Activated naive CD8-positive, alpha-beta T cell treated with anti-CD3 and anti-CD28 coated beads, Interleukin-2, amount 50 U/mL, for 24 hours (primary cell): ENCODE results near the gene OR52N2.

Experiments
- ATAC-seq: fragments of 150-1000 bp; cut with Tn5 transposase; one replicate; pipeline ENCODE4 v1.10.0; 2021
- DNase-seq: peaks from one replicate; pipeline ENCODE4 v3.0.0; 2021
- H3K27ac Mint-ChIP-seq: one replicate; pipeline ENCODE4 v1.8.0; 2021; ENCODE audit warnings: mild to moderate bottlenecking, mixed read lengths
- H3K27me3 Mint-ChIP-seq: one replicate; pipeline ENCODE4 v1.8.0; 2021; ENCODE audit warnings: mixed read lengths
- H3K36me3 Mint-ChIP-seq: one replicate; pipeline ENCODE4 v1.8.0; 2021; ENCODE audit warnings: low read depth, mixed read lengths
- H3K4me1 Mint-ChIP-seq: one replicate; pipeline ENCODE4 v1.8.0; 2021; ENCODE audit warnings: mixed read lengths
- H3K4me3 Mint-ChIP-seq: one replicate; pipeline ENCODE4 v1.8.0; 2021; ENCODE audit warnings: mild to moderate bottlenecking, moderate library complexity, mixed read lengths
- H3K9me3 Mint-ChIP-seq: one replicate; pipeline ENCODE4 v1.8.0; 2021; ENCODE audit warnings: mixed read lengths

OR52N2 gene

GRCh38 chr11:5808500-5809121, at the start of gene OR52N2:
Gene OR52N2 (plus strand): TSS chr11:5808924. CDS start chr11:5820336, 11,412 bp downstream.
- DNase-seq = peak; percentile 76
- Mint-ChIP-seq H3K27ac (no peak within 1 kb of the TSS), H3K36me3 (no peaks in the 10 kb centered on the region)

DNA sequence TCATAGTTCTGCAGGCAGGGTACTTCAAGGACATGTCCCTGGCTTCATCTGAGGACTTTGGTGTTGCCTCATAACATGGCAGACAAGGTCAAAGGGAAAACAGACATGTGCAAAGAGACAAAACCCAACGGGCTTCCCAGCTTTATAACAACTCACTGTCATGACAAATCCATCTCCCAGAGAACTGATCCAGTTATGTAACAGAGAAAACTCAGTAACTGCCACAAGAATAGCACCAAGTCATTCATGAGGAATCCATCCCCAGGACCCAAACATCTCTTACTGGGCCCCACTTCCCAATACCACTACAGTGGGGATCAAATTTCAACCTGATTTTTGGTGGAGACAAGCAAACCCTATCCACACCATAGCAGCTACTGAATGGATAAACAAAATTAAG, 41.7 kb upstream of the OR52N2 start:
- Mint-ChIP-seq H3K9me3 (no peaks in the 10 kb centered on the region), H3K27me3 (no peaks in the 10 kb centered on the region), H3K4me1 (no peaks in the 10 kb centered on the region), H3K36me3 (no peaks in the 10 kb centered on the region), H3K27ac (no peak overlapping the region), H3K4me3 (no peak overlapping the region)
- DNase-seq (no peak), ATAC-seq (no peak)

More at GRCh38 chr11:5808500-5809121, at the start of gene OR52N2:
- ATAC-seq = peak; percentile 92
- peak within 1 kb of the TSS; percentile 84 for H3K4me3 Mint-ChIP-seq
- H3K27me3 Mint-ChIP-seq = peaks cover 17% of the 10 kb centered on the region
- peaks cover 7% of the 10 kb centered on the region for H3K4me1 Mint-ChIP-seq
- H3K9me3 Mint-ChIP-seq = peaks cover 8% of the 10 kb centered on the region

GRCh38 chr11:5783255-5783654, 25.5 kb upstream of the OR52N2 start, which contains the start of gene OR52N5:
Gene OR52N5 (minus strand): TSS chr11:5783355. CDS start chr11:5778634, 4,721 bp downstream.
- ATAC-seq (no peak), DNase-seq (no peak)
- H3K4me1 Mint-ChIP-seq = no peaks in the 10 kb centered on the region
- H3K27me3 Mint-ChIP-seq = peaks cover under 1% of the 10 kb centered on the region
- no peak within 1 kb of the TSS for H3K4me3 Mint-ChIP-seq
- no peaks in the 10 kb centered on the region for H3K36me3 Mint-ChIP-seq
- H3K9me3 Mint-ChIP-seq = no peaks in the 10 kb centered on the region
- H3K27ac Mint-ChIP-seq = no peak within 1 kb of the TSS

GRCh38 chr11:5791165-5791564, 17.6 kb upstream of the OR52N2 start, which contains the start of gene OR52N1:
Gene OR52N1 (minus strand): TSS chr11:5791265. CDS start chr11:5788816, 2,449 bp downstream.
- DNase-seq (no peak), ATAC-seq (no peak)
- no peak within 1 kb of the TSS for H3K27ac Mint-ChIP-seq
- H3K27me3 Mint-ChIP-seq = no peaks in the 10 kb centered on the region
- H3K9me3 Mint-ChIP-seq = no peaks in the 10 kb centered on the region
- no peaks in the 10 kb centered on the region for H3K36me3 Mint-ChIP-seq
- no peak within 1 kb of the TSS for H3K4me3 Mint-ChIP-seq
- H3K4me1 Mint-ChIP-seq = no peaks in the 10 kb centered on the region

- ATAC-seq (no peak), DNase-seq (no peak)
- peaks cover 9% of the 10 kb centered on the region for H3K27me3 Mint-ChIP-seq
- no peak overlapping the region for H3K27ac Mint-ChIP-seq
- H3K4me1 Mint-ChIP-seq = no peaks in the 10 kb centered on the region
- H3K9me3 Mint-ChIP-seq = no peaks in the 10 kb centered on the region
- H3K4me3 Mint-ChIP-seq = no peak overlapping the region
- no peaks in the 10 kb centered on the region for H3K36me3 Mint-ChIP-seq
These were observed 12.2 kb upstream of the OR52N2 start for GRCh38 chr11:5796541-5796940.

GRCh38 chr11:5803982-5804381, 4.7 kb upstream of the OR52N2 start:
- Mint-ChIP-seq H3K4me3 (no peak overlapping the region), H3K27me3 (peaks cover 11% of the 10 kb centered on the region), H3K4me1 (peaks cover 3% of the 10 kb centered on the region), H3K9me3 (peaks cover 11% of the 10 kb centered on the region), H3K36me3 (peaks cover 2% of the 10 kb centered on the region), H3K27ac (no peak overlapping the region)
- DNase-seq = no peak
- ATAC-seq = no peak

- H3K4me3 Mint-ChIP-seq = no peak overlapping the region
- no peak for ATAC-seq
- H3K27me3 Mint-ChIP-seq = peaks cover 17% of the 10 kb centered on the region
- H3K4me1 Mint-ChIP-seq = peaks cover 7% of the 10 kb centered on the region
- H3K27ac Mint-ChIP-seq = no peak overlapping the region
- peaks cover 2% of the 10 kb centered on the region for H3K36me3 Mint-ChIP-seq
- H3K9me3 Mint-ChIP-seq = peaks cover 11% of the 10 kb centered on the region
- DNase-seq = no peak
These were observed 1.1 kb upstream of the OR52N2 start for GRCh38 chr11:5807580-5807979.

GRCh38 chr11:5809122-5809519, 397 bp downstream of the OR52N2 start:
- Mint-ChIP-seq H3K9me3 (peaks cover 4% of the 10 kb centered on the region), H3K36me3 (no peaks in the 10 kb centered on the region), H3K27me3 (peaks cover 17% of the 10 kb centered on the region), H3K27ac (no peak overlapping the region), H3K4me1 (peaks cover 7% of the 10 kb centered on the region), H3K4me3 (peak overlapping the region; percentile 84)
- ATAC-seq (no peak), DNase-seq (no peak)

- Mint-ChIP-seq H3K36me3 (no peaks in the 10 kb centered on the region), H3K27me3 (peaks cover 14% of the 10 kb centered on the region), H3K27ac (no peak overlapping the region), H3K4me1 (peaks cover 10% of the 10 kb centered on the region), H3K4me3 (no peak overlapping the region), H3K9me3 (no peaks in the 10 kb centered on the region)
- DNase-seq (no peak), ATAC-seq (no peak)
These were observed 1.4 kb downstream of the OR52N2 start for GRCh38 chr11:5809905-5810795.

DNA sequence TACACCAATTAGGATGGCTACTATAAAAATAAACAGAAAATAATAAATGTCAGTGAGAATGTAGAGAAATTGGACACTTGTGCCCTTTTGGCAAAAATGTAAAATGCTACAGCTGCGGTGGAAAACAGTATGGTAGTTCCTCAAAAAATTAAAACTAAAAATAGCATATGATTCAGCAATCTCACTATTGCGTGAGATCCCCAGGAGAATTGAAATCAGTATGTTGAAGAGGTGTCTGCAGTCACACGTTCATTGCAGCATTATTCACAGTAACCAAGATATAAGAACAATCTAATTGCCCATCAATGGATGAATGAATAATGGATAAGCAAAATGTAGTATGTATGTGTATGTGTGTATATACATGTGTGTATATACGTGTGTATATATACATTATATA, 6.8 kb downstream of the OR52N2 start:
- no peaks in the 10 kb centered on the region for H3K36me3 Mint-ChIP-seq
- no peak overlapping the region for H3K4me3 Mint-ChIP-seq
- no peak overlapping the region for H3K27ac Mint-ChIP-seq
- DNase-seq = no peak
- no peaks in the 10 kb centered on the region for H3K27me3 Mint-ChIP-seq
- ATAC-seq = no peak
- H3K9me3 Mint-ChIP-seq = no peaks in the 10 kb centered on the region
- H3K4me1 Mint-ChIP-seq = peaks cover 19% of the 10 kb centered on the region

DNA sequence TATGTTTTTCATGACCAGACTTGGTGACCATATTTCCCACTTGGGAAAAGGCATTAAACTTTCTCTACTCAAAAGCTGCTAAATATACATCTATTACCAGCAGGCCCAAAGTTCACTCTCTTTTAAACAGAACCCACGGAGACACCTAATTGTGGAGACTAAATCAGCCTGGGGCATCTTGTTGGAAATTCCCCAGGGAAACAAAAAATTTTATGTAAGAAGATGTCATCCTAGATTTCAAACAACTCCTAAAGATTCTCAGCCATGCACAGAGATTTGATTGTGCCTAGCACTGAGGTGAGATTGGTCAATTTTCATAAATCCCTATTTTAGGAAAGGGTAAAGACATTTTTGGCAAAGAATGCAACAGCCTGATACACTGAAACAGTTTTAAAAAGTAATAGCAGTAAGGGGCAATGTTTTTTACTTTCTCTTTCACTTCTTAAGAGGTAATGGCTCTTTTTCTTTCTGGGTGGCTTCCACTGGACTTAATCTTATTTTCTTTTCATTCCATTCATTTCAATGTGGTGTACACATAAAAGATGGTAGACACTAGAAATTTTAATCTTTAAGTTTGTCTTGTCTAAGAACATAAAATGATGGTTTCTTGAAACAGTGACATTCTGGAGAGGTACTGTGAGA, 9.6 kb downstream of the OR52N2 start:
- DNase-seq (no peak), ATAC-seq (no peak)
- H3K27me3 Mint-ChIP-seq = no peaks in the 10 kb centered on the region
- H3K36me3 Mint-ChIP-seq = no peaks in the 10 kb centered on the region
- H3K9me3 Mint-ChIP-seq = no peaks in the 10 kb centered on the region
- peaks cover 19% of the 10 kb centered on the region for H3K4me1 Mint-ChIP-seq
- H3K27ac Mint-ChIP-seq = peak overlapping the region; percentile 13
- peak overlapping the region; percentile 34 for H3K4me3 Mint-ChIP-seq

GRCh38 chr11:5831196-5831829, 22.6 kb downstream of the OR52N2 start:
- ATAC-seq (no peak), DNase-seq (no peak)
- Mint-ChIP-seq H3K36me3 (no peaks in the 10 kb centered on the region), H3K9me3 (no peaks in the 10 kb centered on the region), H3K27me3 (peaks cover 14% of the 10 kb centered on the region), H3K27ac (no peak overlapping the region), H3K4me1 (no peaks in the 10 kb centered on the region), H3K4me3 (no peak overlapping the region)

GRCh38 chr11:5833446-5833845, 24.7 kb downstream of the OR52N2 start:
- no peak overlapping the region for H3K4me3 Mint-ChIP-seq

GRCh38 chr11:5837695-5838094, 29.0 kb downstream of the OR52N2 start:
- H3K36me3 Mint-ChIP-seq = no peaks in the 10 kb centered on the region
- no peaks in the 10 kb centered on the region for H3K4me1 Mint-ChIP-seq
- peaks cover 17% of the 10 kb centered on the region for H3K27me3 Mint-ChIP-seq
- no peak overlapping the region for H3K27ac Mint-ChIP-seq
- H3K4me3 Mint-ChIP-seq = no peak overlapping the region
- DNase-seq (no peak), ATAC-seq (no peak)
- no peaks in the 10 kb centered on the region for H3K9me3 Mint-ChIP-seq

More at GRCh38 chr11:5833446-5833845, 24.7 kb downstream of the OR52N2 start:
- DNase-seq (no peak), ATAC-seq (no peak)
- Mint-ChIP-seq H3K9me3 (no peaks in the 10 kb centered on the region), H3K27ac (no peak overlapping the region), H3K36me3 (no peaks in the 10 kb centered on the region), H3K4me1 (no peaks in the 10 kb centered on the region), H3K27me3 (peaks cover 15% of the 10 kb centered on the region)
